Measurements from ENCODE around the gene SLC12A3.

GRCh38 chr16:56943761-56944375 is 78.9 kb downstream of the SLC12A3 start:
- no peak for TF ChIP-seq POLR2A (IDR thresholded peaks at IDR 0.05)
- TF ChIP-seq, protein P1, sequence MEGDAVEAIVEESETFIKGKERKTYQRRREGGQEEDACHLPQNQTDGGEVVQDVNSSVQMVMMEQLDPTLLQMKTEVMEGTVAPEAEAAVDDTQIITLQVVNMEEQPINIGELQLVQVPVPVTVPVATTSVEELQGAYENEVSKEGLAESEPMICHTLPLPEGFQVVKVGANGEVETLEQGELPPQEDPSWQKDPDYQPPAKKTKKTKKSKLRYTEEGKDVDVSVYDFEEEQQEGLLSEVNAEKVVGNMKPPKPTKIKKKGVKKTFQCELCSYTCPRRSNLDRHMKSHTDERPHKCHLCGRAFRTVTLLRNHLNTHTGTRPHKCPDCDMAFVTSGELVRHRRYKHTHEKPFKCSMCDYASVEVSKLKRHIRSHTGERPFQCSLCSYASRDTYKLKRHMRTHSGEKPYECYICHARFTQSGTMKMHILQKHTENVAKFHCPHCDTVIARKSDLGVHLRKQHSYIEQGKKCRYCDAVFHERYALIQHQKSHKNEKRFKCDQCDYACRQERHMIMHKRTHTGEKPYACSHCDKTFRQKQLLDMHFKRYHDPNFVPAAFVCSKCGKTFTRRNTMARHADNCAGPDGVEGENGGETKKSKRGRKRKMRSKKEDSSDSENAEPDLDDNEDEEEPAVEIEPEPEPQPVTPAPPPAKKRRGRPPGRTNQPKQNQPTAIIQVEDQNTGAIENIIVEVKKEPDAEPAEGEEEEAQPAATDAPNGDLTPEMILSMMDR (IDR thresholded peaks at IDR 0.05), result no peak
